H1 (cell line): ENCODE results near the gene KCTD4. TPM values are rescaled to one million over a fixed set of nuclear protein-coding genes. Genes with fewer than 3 reads are reported as not detected.

Experiments used
- CTCF ChIA-PET: fragments of 300-600 bp; sonication (Branson Sonifier 250); formaldehyde crosslinking; loops from one replicate; lab custom pipeline; 2021; ENCODE audit not compliant: partially characterized antibody; lab: Charles Lee
- POLR2A ChIA-PET: fragments of 300-600 bp; sonication (Branson Sonifier 250); formaldehyde crosslinking; loops from one replicate; lab custom pipeline; 2021; ENCODE audit warnings: inconsistent platforms; ENCODE audit not compliant: partially characterized antibody; lab: Charles Lee
- DNase-seq, 2 experiments: peaks; one replicate each; pipeline versions ENCODE4 v3.0.0 to v3.0.0-alpha.2; 2010 to 2022; ENCODE audit warnings: low spot score in 2 of 2, low read depth in 1 of 2, mixed read lengths in 1 of 2
- FAIRE-seq: peaks from 2 replicates; lab custom pipeline; 2011; peaks lifted over from hg19 to GRCh38; lab: Jason Lieb, UNC
- H2AFZ ChIP-seq: 2 replicates; pipeline ENCODE4 v1.8.1; 2012; ENCODE audit warnings: low read length, inconsistent platforms
- H2AK5ac ChIP-seq: 2 replicates; pipeline ENCODE4 v1.6.1; 2013; ENCODE audit warnings: low read depth, low read length
- H2BK120ac ChIP-seq: replicated peaks from 2 replicates; pipeline ENCODE3; 2013; ENCODE audit warnings: low read depth, low read length, inconsistent platforms
- H2BK12ac ChIP-seq: 2 replicates; pipeline ENCODE4 v1.6.1; 2013; ENCODE audit warnings: low read depth, low read length
- H2BK15ac ChIP-seq: 2 replicates; pipeline ENCODE4 v1.6.1; 2013; ENCODE audit warnings: low read length
- H2BK20ac ChIP-seq: 2 replicates; pipeline ENCODE4 v1.6.1; 2013; ENCODE audit warnings: low read length
- H2BK5ac ChIP-seq: 2 replicates; pipeline ENCODE4 v1.6.1; 2013; ENCODE audit warnings: low read depth, low read length
- H3K14ac ChIP-seq: 2 replicates; pipeline ENCODE4 v1.6.1; 2013; ENCODE audit warnings: inconsistent platforms; ENCODE audit not compliant: insufficient read length
- H3K18ac ChIP-seq: 2 replicates; pipeline ENCODE4 v1.6.1; 2013; ENCODE audit warnings: low read length; ENCODE audit errors: extremely low read depth
- H3K23ac ChIP-seq: 2 replicates; pipeline ENCODE4 v1.6.1; 2013; ENCODE audit warnings: inconsistent platforms; ENCODE audit not compliant: insufficient read length
- H3K23me2 ChIP-seq: 2 replicates; pipeline ENCODE4 v1.6.1; 2013; ENCODE audit warnings: low read depth, low read length
- H3K27ac ChIP-seq: 2 replicates; pipeline ENCODE4 v1.6.1; 2011; ENCODE audit warnings: low read depth, low read length, inconsistent platforms
- H3K27me3 ChIP-seq, 4 experiments: replicated peaks in 1 of 4; 1 replicate in 1 of 4; 2 replicates in 3 of 4; pipeline versions ENCODE4 v1.6.1 to v1.8.1; 2011 to 2013; ENCODE audit warnings: low read length in 3 of 4, mild to moderate bottlenecking in 3 of 4, inconsistent platforms in 2 of 4, mixed read lengths in 2 of 4, moderate library complexity in 1 of 4; ENCODE audit not compliant: control insufficient read depth in 3 of 4, insufficient read depth in 3 of 4; ENCODE audit errors: extremely low read depth in 1 of 4
- H3K36me3 ChIP-seq, 4 experiments: 2 replicates each; pipeline versions ENCODE4 v1.6.1 to v1.8.1; 2011 to 2013; ENCODE audit warnings: mild to moderate bottlenecking in 4 of 4, low read length in 3 of 4, moderate library complexity in 2 of 4, control low read depth in 1 of 4, inconsistent platforms in 1 of 4; ENCODE audit not compliant: insufficient read depth in 4 of 4, control insufficient read depth in 2 of 4
- H3K4ac ChIP-seq: replicated peaks from 2 replicates; pipeline ENCODE3; 2013; ENCODE audit warnings: low read length, low read depth, mixed read lengths, inconsistent platforms; ENCODE audit not compliant: insufficient read length
- H3K4me1 ChIP-seq, 4 experiments: replicated peaks in 1 of 4; 1 replicate in 1 of 4; 2 replicates in 3 of 4; pipeline versions ENCODE4 v1.6.1 to v1.8.1; 2011 to 2013; ENCODE audit warnings: low read length in 3 of 4, inconsistent platforms in 2 of 4, mixed read lengths in 1 of 4; ENCODE audit not compliant: insufficient read depth in 4 of 4, control insufficient read depth in 3 of 4
- H3K4me2 ChIP-seq, 2 experiments: 2 replicates each; pipeline versions ENCODE4 v1.6.1 to v1.8.1; 2011 to 2013; ENCODE audit warnings: low read depth in 2 of 2, low read length in 2 of 2, control low read depth in 1 of 2, inconsistent platforms in 1 of 2, mild to moderate bottlenecking in 1 of 2; ENCODE audit not compliant: insufficient read depth in 1 of 2
- H3K4me3 ChIP-seq, 4 experiments: fragments of 200-600, 300-600 bp in 1 of 4; sonication (generic), shearing (Covaris generic), sonication (Bioruptor Twin) in 1 of 4; 2 replicates each; pipeline versions ENCODE4 v1.5.1 to v1.8.1; 2011 to 2016; ENCODE audit warnings: low read length in 4 of 4, low read depth in 3 of 4, control low read depth in 2 of 4, inconsistent platforms in 2 of 4, mild to moderate bottlenecking in 2 of 4, mixed read lengths in 1 of 4, moderate library complexity in 1 of 4; ENCODE audit not compliant: insufficient read depth in 2 of 4; ENCODE audit errors: extremely low read depth in 1 of 4
- H3K56ac ChIP-seq: replicated peaks from 2 replicates; pipeline ENCODE3; 2013; ENCODE audit warnings: low read depth, mild to moderate bottlenecking, mixed read lengths, low read length, inconsistent platforms; ENCODE audit not compliant: insufficient read length
- H3K79me1 ChIP-seq: 2 replicates; pipeline ENCODE4 v1.6.1; 2013; ENCODE audit warnings: low read depth, low read length, control low read depth
- H3K79me2 ChIP-seq, 2 experiments: 2 replicates each; pipeline versions ENCODE4 v1.6.1 to v1.8.1; 2012 to 2013; ENCODE audit warnings: low read length in 2 of 2, mild to moderate bottlenecking in 2 of 2, inconsistent platforms in 1 of 2; ENCODE audit not compliant: insufficient read depth in 2 of 2, control insufficient read depth in 1 of 2
- H3K9ac ChIP-seq, 4 experiments: replicated peaks in 1 of 4; 1 replicate in 1 of 4; 2 replicates in 3 of 4; pipeline versions ENCODE4 v1.6.1 to v1.8.1; 2011 to 2013; ENCODE audit warnings: low read depth in 3 of 4, low read length in 3 of 4, control low read depth in 2 of 4, mild to moderate bottlenecking in 2 of 4, moderate library complexity in 2 of 4, inconsistent platforms in 1 of 4; ENCODE audit errors: extremely low read depth in 1 of 4
- H3K9me3 ChIP-seq, 2 experiments: 2 replicates each; pipeline versions ENCODE4 v1.6.1 to v1.8.1; 2012 to 2013; ENCODE audit warnings: mild to moderate bottlenecking in 2 of 2, moderate library complexity in 2 of 2, control low read depth in 1 of 2, inconsistent platforms in 1 of 2, low read depth in 1 of 2, low read length in 1 of 2, mixed read lengths in 1 of 2; ENCODE audit not compliant: insufficient read depth in 2 of 2
- H4K20me1 ChIP-seq, 2 experiments: replicated peaks in 1 of 2; 2 replicates each; pipeline versions ENCODE3 to v1.8.1; 2011 to 2013; ENCODE audit warnings: inconsistent platforms in 2 of 2, low read length in 2 of 2, mild to moderate bottlenecking in 1 of 2; ENCODE audit not compliant: insufficient read depth in 2 of 2, control insufficient read depth in 1 of 2
- H4K5ac ChIP-seq: 2 replicates; pipeline ENCODE4 v1.6.1; 2013; ENCODE audit warnings: low read length, low read depth, mixed read lengths, inconsistent platforms; ENCODE audit not compliant: insufficient read length
- H4K8ac ChIP-seq: 2 replicates; pipeline ENCODE4 v1.8.0; 2013; ENCODE audit warnings: mild to moderate bottlenecking, moderate library complexity, low read length, inconsistent platforms; ENCODE audit not compliant: insufficient read depth; ENCODE audit errors: extremely low read depth
- H4K91ac ChIP-seq: replicated peaks from 2 replicates; pipeline ENCODE3; 2013; ENCODE audit warnings: low read length, mixed read lengths, inconsistent platforms; ENCODE audit not compliant: insufficient read length
- ATF3 ChIP-seq: IDR thresholded peaks from 2 replicates; pipeline ENCODE4 v1.6.1; 2011; ENCODE audit warnings: low read depth, mild to moderate bottlenecking, low read length; ENCODE audit not compliant: insufficient read depth
- BCL11A ChIP-seq, 2 experiments: IDR thresholded peaks; one replicate each; pipeline ENCODE4 v1.6.1; 2011; ENCODE audit warnings: low read depth in 2 of 2, low read length in 2 of 2, mild to moderate bottlenecking in 2 of 2
- CBX8 ChIP-seq: fragments of 300-800, 300-1000 bp; sonication (generic); IDR thresholded peaks from 2 replicates; pipeline ENCODE4 v1.7.1; 2016; ENCODE audit warnings: low read depth, low read length, borderline replicate concordance
- CTBP2 ChIP-seq: IDR thresholded peaks from 2 replicates; pipeline ENCODE4 v1.7.0; 2011; ENCODE audit warnings: borderline replicate concordance, mild to moderate bottlenecking, moderate library complexity, mixed read lengths, low read length; ENCODE audit not compliant: insufficient read depth, insufficient read length
- EZH2 ChIP-seq: fragments of 200-600 bp; sonication (generic); IDR thresholded peaks from 2 replicates; pipeline ENCODE4 v1.7.1; 2012; ENCODE audit warnings: low read depth, mild to moderate bottlenecking, moderate library complexity, low read length, inconsistent platforms; ENCODE audit not compliant: severe bottlenecking
- NRF1 ChIP-seq: IDR thresholded peaks from 2 replicates; pipeline ENCODE4 v1.6.1; 2011; ENCODE audit warnings: mild to moderate bottlenecking, low read depth, low read length, improper control_type of control experiment
- RNF2 ChIP-seq: fragments of 200-900, 300-1000 bp; sonication (generic); IDR thresholded peaks from 2 replicates; pipeline ENCODE4 v1.7.1; 2016; ENCODE audit warnings: borderline replicate concordance, low read depth, mild to moderate bottlenecking, antibody characterized with exemption, low read length; ENCODE audit not compliant: poor library complexity, severe bottlenecking; ENCODE audit errors: missing control alignments
- RXRA ChIP-seq: IDR thresholded peaks from 2 replicates; pipeline ENCODE4 v1.6.1; 2011; ENCODE audit warnings: low read depth, mild to moderate bottlenecking, low read length, moderate library complexity; ENCODE audit not compliant: insufficient read depth
- SIN3A ChIP-seq, 2 experiments: IDR thresholded peaks in 1 of 2; conservative IDR thresholded peaks in 1 of 2; 2 replicates each; pipeline ENCODE4 v1.6.1; 2011 to 2012; ENCODE audit warnings: low read length in 2 of 2, improper control_type of control experiment in 1 of 2, low read depth in 1 of 2, mild to moderate bottlenecking in 1 of 2
- SIRT6 ChIP-seq: IDR thresholded peaks from one replicate; pipeline ENCODE4 v1.7.1; 2012; ENCODE audit warnings: low read length, inconsistent platforms
- SP1 ChIP-seq: IDR thresholded peaks from 2 replicates; pipeline ENCODE4 v1.6.1; 2011; ENCODE audit warnings: low read depth, low read length
- TBP ChIP-seq: IDR thresholded peaks from 2 replicates; pipeline ENCODE4 v1.6.1; 2011; ENCODE audit warnings: low read depth, low read length, improper control_type of control experiment
- TCF12 ChIP-seq: IDR thresholded peaks from 2 replicates; pipeline ENCODE4 v1.6.1; 2011; ENCODE audit warnings: low read depth, mild to moderate bottlenecking, low read length
- polyA plus RNA-seq, 7 experiments: library from polyadenylated mRNA; depleted of rRNA in 3 of 7; stranded (reverse) in 5 of 7; unstranded in 2 of 7; fragments of >200 nt in 5 of 7; fragments of 200-250 nt in 2 of 7; gene quantifications; 1 replicate in 5 of 7; 2 replicates in 1 of 7; 4 replicates in 1 of 7; pipeline versions ENCODE4 v1.2.1 to v1.2.3, GENCODE V29; 2011 to 2013; ENCODE audit warnings: missing spikeins in 2 of 7, mixed read lengths in 2 of 7
- total RNA-seq: library from RNA; stranded (reverse); fragmentation: NEBNext Ultra II Directional; extraction: Animal tissue kit (Norgen Biotek cat#: 25700); gene quantifications from 2 replicates; pipeline ENCODE4 v1.2.1, GENCODE V29; 2021

Gene KCTD4
- total and polyA plus RNA-seq, 2 of the 8 experiments (the other 6 are each of a cell fraction or from before 2014, with no cell fraction given) = not detected

- H2BK20ac ChIP-seq = no peak overlapping the region
These were observed 8.4 kb upstream of the KCTD4 start for GRCh38 chr13:45209229-45209628.

More at GRCh38 chr13:45209229-45209628, 8.4 kb upstream of the KCTD4 start:
- ChIA-PET POLR2A (no interaction called here), CTCF (no interaction called here)
- no peaks in the 10 kb centered on the region for H3K27me3 ChIP-seq
- H3K14ac ChIP-seq = no peak overlapping the region
- no peaks in the 10 kb centered on the region for H3K79me1 ChIP-seq
- H3K4me2 ChIP-seq = no peak overlapping the region
- H4K5ac ChIP-seq = no peak overlapping the region
- no peak overlapping the region for H2AK5ac ChIP-seq
- no peaks in the 10 kb centered on the region for H3K9me3 ChIP-seq
- no peak overlapping the region for H3K23ac ChIP-seq
- DNase-seq (no peak), FAIRE-seq (no peak)
- no peaks in the 10 kb centered on the region; the same call in 1 of the 2 replicates for H3K23me2 ChIP-seq
- 0 out of 4 replicates have a peak, but pooled peaks cover 0 to 2% of the 10 kb centered on the region in 2 experiments for H3K79me2 ChIP-seq
- no peak overlapping the region for H3K9ac ChIP-seq
- no peak overlapping the region for H4K91ac ChIP-seq
- no peak overlapping the region for H3K18ac ChIP-seq
- no peak for TF ChIP-seq BCL11A (IDR thresholded peaks at IDR 0.05; ENCODE audit: low read depth in 2 of 2, low read length in 2 of 2)
- TF ChIP-seq CTBP2 = no peak
- no peak for TF ChIP-seq EZH2
- TF ChIP-seq TBP = no peak
- TF ChIP-seq CBX8 = no peak
- no peak for TF ChIP-seq SP1
- TF ChIP-seq TCF12 = no peak
- TF ChIP-seq RNF2 = no peak
- TF ChIP-seq SIRT6 = no peak
- no peak for TF ChIP-seq RXRA
- no peak for TF ChIP-seq NRF1
- TF ChIP-seq SIN3A (conservative IDR thresholded peaks at IDR 0.05 in 1 of 2, IDR thresholded peaks at IDR 0.05 in 1 of 2; ENCODE audit: low read depth in 1 of 2, low read length in 2 of 2) = no peak
- TF ChIP-seq ATF3 = no peak
- no peak overlapping the region for H2AFZ ChIP-seq
- no peak overlapping the region for H3K56ac ChIP-seq
- no peak overlapping the region for H3K4me3 ChIP-seq
- peaks cover 0 to 3% of the 10 kb centered on the region in 2 experiments for H4K20me1 ChIP-seq
- no peak overlapping the region for H4K8ac ChIP-seq
- no peak overlapping the region for H2BK15ac ChIP-seq
- H3K36me3 ChIP-seq = peaks cover 0 to 7% (median 6%) of the 10 kb centered on the region in 4 experiments; a peak in 4 of 8 replicates
- H3K4me1 ChIP-seq = no peaks in the 10 kb centered on the region; a peak in 1 of 7 replicates
- no peak overlapping the region for H2BK5ac ChIP-seq
- H2BK120ac ChIP-seq = no peak overlapping the region
- H3K4ac ChIP-seq = no peak overlapping the region
- no peak overlapping the region for H2BK12ac ChIP-seq
- no peak overlapping the region for H3K27ac ChIP-seq
